Naive B cell (primary cell): Measurements from ENCODE around the gene RIC1. TPM values are rescaled to one million over a fixed set of nuclear protein-coding genes. Genes with fewer than 3 reads are reported as not detected.
"Not testable (repeated sequence)": the region's sequence is repeated elsewhere in the genome, so short reads cannot be mapped to it uniquely, and the experiment has no call there.

Source experiments
- ATAC-seq, 2 donors: fragments of 150-1000 bp; cut with Tn5 transposase; 2 replicates each; pipeline ENCODE4 v1.10.0; 2021; ENCODE audit warnings: low read depth in 2 of 2, mild to moderate bottlenecking in 2 of 2, moderate library complexity in 2 of 2
- DNase-seq: peaks from one replicate; pipeline ENCODE4 v3.0.0; 2022
- H3K27ac Mint-ChIP-seq, 6 donors: one replicate each; pipeline ENCODE4 v1.8.0; 2020 to 2022; ENCODE audit warnings: mild to moderate bottlenecking in 6 of 6, mixed read lengths in 6 of 6, moderate library complexity in 5 of 6, inconsistent platforms in 2 of 6
- H3K27me3 Mint-ChIP-seq, 3 donors: one replicate each; pipeline ENCODE4 v1.8.0; 2021 to 2022; ENCODE audit warnings: mixed read lengths in 3 of 3, mild to moderate bottlenecking in 1 of 3
- H3K36me3 Mint-ChIP-seq, 2 donors: one replicate each; pipeline ENCODE4 v1.8.0; 2020 to 2022; ENCODE audit warnings: mixed read lengths in 2 of 2, inconsistent platforms in 1 of 2, mild to moderate bottlenecking in 1 of 2
- H3K4me1 Mint-ChIP-seq, 3 donors: one replicate each; pipeline ENCODE4 v1.8.0; 2020 to 2022; ENCODE audit warnings: mixed read lengths in 3 of 3, inconsistent platforms in 1 of 3, mild to moderate bottlenecking in 1 of 3, moderate library complexity in 1 of 3
- H3K4me3 Mint-ChIP-seq, 8 donors: one replicate each; pipeline ENCODE4 v1.8.0; 2020 to 2022; ENCODE audit warnings: mild to moderate bottlenecking in 8 of 8, mixed read lengths in 8 of 8, moderate library complexity in 8 of 8, inconsistent platforms in 2 of 8
- H3K9me3 Mint-ChIP-seq, 7 donors: one replicate each; pipeline ENCODE4 v1.8.0; 2020 to 2022; ENCODE audit warnings: mixed read lengths in 7 of 7, mild to moderate bottlenecking in 5 of 7, inconsistent platforms in 2 of 7, moderate library complexity in 1 of 7
- polyA plus RNA-seq, 6 donors: library from polyadenylated mRNA; unstranded; fragments of 300-500 nt; fragmentation: Illumina TruSeq; gene quantifications; one replicate each; pipeline ENCODE4 v1.2.3, GENCODE V29; 2021; ENCODE audit warnings: low read depth in 6 of 6

Gene RIC1
- polyA plus RNA-seq, 6 donors from 2014 or later: 9.5 to 14.2 (median 10.9) TPM

DNA sequence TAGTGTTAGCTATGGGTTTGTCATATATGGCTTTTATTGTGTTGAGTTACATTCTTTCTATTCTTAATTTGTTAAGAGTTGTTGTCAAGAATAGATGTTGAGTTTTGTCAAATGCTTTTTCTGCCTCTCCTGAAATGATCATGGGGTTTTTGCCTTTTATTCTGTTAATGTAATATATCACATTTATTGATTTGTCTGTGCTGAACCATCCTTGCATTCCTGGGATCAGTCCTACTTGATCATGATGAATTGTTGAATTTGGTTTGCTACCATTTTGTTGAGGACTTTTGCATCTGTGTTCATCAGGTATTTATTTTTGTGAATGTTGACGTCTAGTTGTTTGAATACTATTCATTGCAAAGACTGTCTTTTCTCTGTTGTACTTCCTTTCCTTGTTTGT, 23.9 kb downstream of the RIC1 start:
- H3K9me3 Mint-ChIP-seq: peaks cover 12 to 63% (median 55%) of the 10 kb centered on the region in 7 donors
- no peak overlapping the region for H3K4me3 Mint-ChIP-seq
- H3K4me1 Mint-ChIP-seq: peaks cover 28 to 51% (median 49%) of the 10 kb centered on the region in 3 donors
- peaks cover 23 to 49% of the 10 kb centered on the region in 2 donors for H3K36me3 Mint-ChIP-seq
- DNase-seq (no peak), ATAC-seq (no peak)
- H3K27ac Mint-ChIP-seq: no peak overlapping the region
- no peaks in the 10 kb centered on the region for H3K27me3 Mint-ChIP-seq

- not testable (repeated sequence) for H3K27me3 Mint-ChIP-seq, H3K4me3 Mint-ChIP-seq, DNase-seq, ATAC-seq
- Mint-ChIP-seq H3K9me3 (peaks cover 5 to 34% (median 29%) of the 10 kb centered on the region in 7 donors), H3K36me3 (peaks cover 44 to 70% of the 10 kb centered on the region in 2 donors), H3K27ac (peak overlapping the region in 1 of 6 donors; percentile 70), H3K4me1 (peaks cover 53 to 65% (median 65%) of the 10 kb centered on the region in 3 donors)
These were observed 33.9 kb downstream of the RIC1 start for GRCh38 chr9:5662804-5663203.

DNA sequence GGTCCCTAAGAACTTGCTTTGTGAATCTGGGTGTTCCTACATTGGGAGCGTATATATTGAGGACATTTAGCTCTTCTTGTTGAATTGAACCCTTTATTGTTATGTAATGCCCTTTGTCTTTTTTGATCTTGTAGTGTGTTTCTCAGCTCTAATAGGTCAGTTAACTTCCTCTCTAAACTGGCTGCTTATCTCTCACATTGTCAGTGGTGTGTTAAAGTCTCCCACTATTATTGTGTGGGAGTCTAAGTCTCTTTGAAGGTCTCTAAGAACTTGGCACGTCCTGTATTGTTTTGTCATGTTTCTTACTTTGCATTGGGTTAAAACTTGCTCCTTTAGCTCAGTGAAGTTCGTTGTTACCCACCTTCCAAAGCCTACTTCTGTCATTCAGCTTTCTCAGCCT, 36.2 kb downstream of the RIC1 start:
- peaks cover 53 to 71% of the 10 kb centered on the region in 2 donors for H3K36me3 Mint-ChIP-seq

DNA sequence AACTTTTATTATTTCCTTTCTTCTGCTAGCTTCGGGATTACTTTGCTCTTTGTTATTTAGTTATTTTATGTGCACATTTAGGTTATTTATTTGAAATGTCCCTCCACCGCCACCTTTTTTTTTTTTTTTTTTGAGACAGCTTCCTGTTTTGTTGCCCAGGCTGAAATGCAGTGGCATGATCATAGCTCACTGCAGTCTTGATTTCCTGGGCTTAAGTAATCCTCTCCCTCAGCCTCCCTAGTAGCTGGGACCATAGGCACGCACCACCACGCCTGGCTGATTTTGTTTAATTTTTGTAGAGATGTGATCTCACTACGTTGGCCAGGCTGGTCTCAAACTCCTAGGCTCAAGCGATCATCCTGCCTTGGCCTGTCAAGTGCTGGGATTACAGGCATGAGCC, 38.5 kb downstream of the RIC1 start:
- no peak for DNase-seq
- peak overlapping the region in 3 of 6 donors; percentile 34 to 90 (median 61) for H3K27ac Mint-ChIP-seq
- H3K36me3 Mint-ChIP-seq: peaks cover 31 to 47% of the 10 kb centered on the region in 2 donors
- peaks cover 2 to 27% (median 16%) of the 10 kb centered on the region in 7 donors for H3K9me3 Mint-ChIP-seq
- peak overlapping the region in 1 of 8 donors; percentile 6 for H3K4me3 Mint-ChIP-seq
- H3K27me3 Mint-ChIP-seq: no peaks in the 10 kb centered on the region
- peaks cover 56 to 75% (median 64%) of the 10 kb centered on the region in 3 donors for H3K4me1 Mint-ChIP-seq
- ATAC-seq: no peak

More for the DNA sequence above, 36.2 kb downstream of the RIC1 start:
- Mint-ChIP-seq H3K27ac (peak overlapping the region in 3 of 6 donors; percentile 49 to 85 (median 70)), H3K27me3 (no peaks in the 10 kb centered on the region), H3K4me3 (peak overlapping the region in 1 of 8 donors; percentile 23), H3K4me1 (peaks cover 68 to 83% (median 74%) of the 10 kb centered on the region in 3 donors), H3K9me3 (peaks cover 5 to 36% (median 26%) of the 10 kb centered on the region in 7 donors)
- ATAC-seq (no peak), DNase-seq (no peak)

DNA sequence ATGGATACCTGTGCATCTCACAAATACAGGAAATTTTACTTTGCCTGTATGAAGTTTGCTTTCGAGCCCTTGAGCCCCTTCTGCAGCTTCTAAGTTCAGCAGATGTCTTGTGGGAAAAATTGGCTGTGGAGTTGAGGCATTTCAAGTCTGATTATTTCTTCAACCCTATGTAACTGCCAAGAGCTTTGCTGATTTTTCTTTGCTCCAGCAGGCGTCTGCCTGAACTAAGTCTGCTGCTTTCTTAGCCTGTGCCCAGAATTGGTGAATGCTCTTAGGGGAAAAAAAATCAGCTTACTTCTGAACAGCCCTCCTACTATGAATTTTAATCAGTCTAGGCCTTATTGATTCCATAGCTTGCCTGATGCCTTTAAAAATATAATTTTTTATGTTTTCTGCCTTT, 41.2 kb downstream of the RIC1 start:
- no peak for ATAC-seq
- Mint-ChIP-seq H3K4me1 (peaks cover 46 to 70% (median 47%) of the 10 kb centered on the region in 3 donors), H3K36me3 (peaks cover 25 to 27% of the 10 kb centered on the region in 2 donors), H3K9me3 (peaks cover 0 to 16% (median 6%) of the 10 kb centered on the region in 7 donors), H3K27ac (peak overlapping the region in 1 of 6 donors; percentile 18), H3K27me3 (no peaks in the 10 kb centered on the region), H3K4me3 (no peak overlapping the region)
- no peak for DNase-seq

- Mint-ChIP-seq H3K27ac (peak overlapping the region in 2 of 6 donors; percentile 19 to 56), H3K4me3 (no peak overlapping the region), H3K4me1 (peaks cover 34 to 55% (median 34%) of the 10 kb centered on the region in 3 donors), H3K27me3 (no peaks in the 10 kb centered on the region), H3K9me3 (peaks cover 0 to 20% (median 9%) of the 10 kb centered on the region in 7 donors), H3K36me3 (peaks cover 11 to 22% of the 10 kb centered on the region in 2 donors)
- DNase-seq: no peak
- no peak for ATAC-seq
These were observed 42.9 kb downstream of the RIC1 start for GRCh38 chr9:5671711-5672353.

DNA sequence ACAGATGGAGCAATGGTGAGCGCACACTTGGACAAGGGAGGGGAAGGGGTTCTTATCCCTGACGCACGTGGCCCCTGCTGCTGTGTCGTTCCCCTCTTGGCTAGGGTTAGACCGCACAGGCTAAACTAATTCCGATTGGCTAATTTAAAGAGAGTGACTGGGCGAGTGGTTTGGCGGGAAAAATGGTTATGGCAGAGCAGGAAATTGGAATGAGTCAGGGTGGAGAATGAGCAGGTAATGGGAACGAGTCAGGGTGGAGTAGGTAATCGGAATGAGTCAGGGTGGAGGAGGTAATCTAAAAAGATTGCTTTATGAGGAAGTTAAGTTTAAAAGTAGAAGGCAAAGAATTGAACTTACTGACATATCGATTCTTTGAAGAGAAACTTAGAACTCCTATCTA, 46.1 kb downstream of the RIC1 start:
- Mint-ChIP-seq H3K36me3 (peaks cover 0 to 14% of the 10 kb centered on the region in 2 donors), H3K27ac (peak overlapping the region in 2 of 6 donors; percentile 11 to 30), H3K4me1 (peaks cover 18 to 32% (median 20%) of the 10 kb centered on the region in 3 donors), H3K9me3 (peaks cover 0 to 16% (median 6%) of the 10 kb centered on the region in 7 donors), H3K4me3 (peak overlapping the region in 1 of 8 donors; percentile 56)
- DNase-seq, ATAC-seq, H3K27me3 Mint-ChIP-seq: not testable (repeated sequence)

- Mint-ChIP-seq H3K4me1 (peaks cover 14 to 33% (median 29%) of the 10 kb centered on the region in 3 donors), H3K9me3 (peaks cover 4 to 38% (median 32%) of the 10 kb centered on the region in 7 donors), H3K36me3 (peaks cover 18 to 25% of the 10 kb centered on the region in 2 donors), H3K27ac (peak overlapping the region in 2 of 6 donors; percentile 1 to 16)
- DNase-seq, H3K4me3 Mint-ChIP-seq, H3K27me3 Mint-ChIP-seq, ATAC-seq: not testable (repeated sequence)
These were observed 54.7 kb downstream of the RIC1 start for GRCh38 chr9:5683591-5683990.

DNA sequence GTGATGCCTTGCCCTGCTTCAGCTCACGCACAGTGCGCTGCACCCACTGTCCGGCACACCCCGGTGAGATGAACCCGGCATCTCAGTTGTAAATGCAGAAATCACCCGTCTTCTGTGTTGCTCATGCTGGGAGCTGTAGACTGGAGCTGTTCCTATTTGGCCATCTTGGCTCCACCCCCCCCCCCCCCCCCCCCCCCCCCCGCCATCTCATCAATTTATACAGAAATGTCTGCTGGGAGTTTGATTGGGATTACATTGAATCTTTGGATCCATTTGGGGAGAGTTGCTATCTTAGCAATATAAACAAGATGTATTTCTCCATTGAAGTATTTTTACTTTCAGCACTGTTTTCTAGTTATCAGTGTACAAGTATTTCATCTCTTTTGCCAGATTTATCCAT, 55.2 kb downstream of the RIC1 start:
- Mint-ChIP-seq H3K27me3 (no peaks in the 10 kb centered on the region), H3K9me3 (peaks cover 4 to 37% (median 32%) of the 10 kb centered on the region in 7 donors), H3K36me3 (peaks cover 18 to 25% of the 10 kb centered on the region in 2 donors), H3K4me3 (no peak overlapping the region), H3K27ac (no peak overlapping the region), H3K4me1 (peaks cover 14 to 33% (median 28%) of the 10 kb centered on the region in 3 donors)
- ATAC-seq (no peak), DNase-seq (no peak)

- Mint-ChIP-seq H3K4me1 (peaks cover 8 to 16% (median 12%) of the 10 kb centered on the region in 3 donors), H3K9me3 (peaks cover 0 to 16% (median 10%) of the 10 kb centered on the region in 7 donors), H3K27me3 (no peaks in the 10 kb centered on the region), H3K36me3 (peaks cover 4 to 10% of the 10 kb centered on the region in 2 donors), H3K27ac (peak overlapping the region in 2 of 6 donors; percentile 29 to 63), H3K4me3 (no peak overlapping the region)
- no peak for ATAC-seq
- no peak for DNase-seq
These were observed 59.2 kb downstream of the RIC1 start for GRCh38 chr9:5688109-5688508.

GRCh38 chr9:5690278-5690677, 61.4 kb downstream of the RIC1 start:
- Mint-ChIP-seq H3K4me3 (no peak overlapping the region), H3K27ac (no peak overlapping the region), H3K36me3 (no peaks in the 10 kb centered on the region), H3K9me3 (peaks cover 0 to 3% (median 0%) of the 10 kb centered on the region in 7 donors), H3K27me3 (no peaks in the 10 kb centered on the region), H3K4me1 (peaks cover 8 to 18% (median 14%) of the 10 kb centered on the region in 3 donors)
- no peak for ATAC-seq
- no peak for DNase-seq

DNA sequence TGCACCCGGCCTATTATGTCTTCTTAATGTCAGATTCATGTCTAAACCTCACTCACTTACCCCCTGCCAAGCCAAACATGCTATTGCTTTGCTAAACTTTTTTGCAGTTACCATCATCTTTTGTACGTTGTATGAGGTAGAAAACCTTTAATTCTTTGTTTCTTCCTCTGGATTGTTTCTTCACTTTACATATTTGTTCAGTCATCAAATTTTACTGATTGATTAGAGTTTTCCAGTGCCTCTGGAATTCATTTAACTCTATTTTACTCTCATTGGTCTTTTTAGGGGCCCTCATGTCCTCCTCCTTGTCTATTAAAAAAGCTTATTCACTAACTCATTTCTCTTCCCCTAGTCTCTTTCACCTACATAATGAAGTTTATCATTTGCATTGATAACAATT, 67.0 kb downstream of the RIC1 start:
- DNase-seq (no peak), ATAC-seq (no peak)
- Mint-ChIP-seq H3K36me3 (peaks cover 6 to 10% of the 10 kb centered on the region in 2 donors), H3K27ac (peak overlapping the region in 3 of 6 donors; percentile 3 to 89 (median 34)), H3K27me3 (no peaks in the 10 kb centered on the region), H3K4me1 (peaks cover 7 to 34% (median 14%) of the 10 kb centered on the region in 3 donors), H3K9me3 (no peaks in the 10 kb centered on the region), H3K4me3 (no peak overlapping the region)

DNA sequence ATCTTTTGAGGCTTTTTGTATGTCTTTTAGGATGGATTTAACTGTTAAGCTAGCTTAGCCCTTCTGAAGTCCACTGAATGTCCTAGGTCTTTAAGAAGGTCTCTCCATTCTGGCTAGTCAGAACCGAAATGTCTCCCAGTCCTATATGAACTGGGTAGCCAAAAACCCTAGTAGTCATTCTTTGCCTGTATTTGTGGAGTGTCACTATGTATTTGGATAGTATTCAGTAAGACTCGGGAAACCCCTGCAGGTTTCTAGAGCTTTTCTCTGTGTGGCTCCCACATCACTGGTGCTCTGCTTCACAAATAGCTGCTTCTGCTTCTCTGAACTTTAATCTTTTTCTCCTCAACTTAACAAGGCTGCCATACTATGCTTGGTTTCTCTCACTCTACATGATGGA, 68.0 kb downstream of the RIC1 start:
- H3K27me3 Mint-ChIP-seq: no peaks in the 10 kb centered on the region
- DNase-seq (no peak), ATAC-seq (no peak)
- no peak overlapping the region for H3K4me3 Mint-ChIP-seq
- peak overlapping the region in 4 of 6 donors; percentile 15 to 87 (median 68) for H3K27ac Mint-ChIP-seq
- H3K36me3 Mint-ChIP-seq: peaks cover 10% of the 10 kb centered on the region in 2 donors
- peaks cover 10 to 34% (median 16%) of the 10 kb centered on the region in 3 donors for H3K4me1 Mint-ChIP-seq
- peaks cover 0 to under 1% (median 0%) of the 10 kb centered on the region in 7 donors for H3K9me3 Mint-ChIP-seq

DNA sequence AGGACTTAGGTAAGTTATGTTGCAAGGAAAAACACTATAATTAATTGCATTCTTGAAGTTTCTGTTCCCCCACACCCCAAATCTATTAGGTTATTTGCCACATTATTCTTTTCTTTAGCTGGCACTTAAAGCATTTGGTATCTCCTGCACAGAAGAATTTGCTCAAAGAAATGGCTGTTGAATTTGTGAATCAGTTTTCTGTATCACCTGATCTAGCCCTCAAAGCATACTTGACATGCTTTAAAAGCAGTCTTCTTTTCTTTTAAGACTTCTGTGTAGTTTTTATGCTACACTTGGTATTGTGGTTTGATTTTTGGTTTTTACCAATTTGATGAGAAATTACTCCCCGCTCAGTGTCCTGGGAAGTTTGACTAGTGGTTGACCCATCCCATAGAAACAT, 69.1 kb downstream of the RIC1 start:
- Mint-ChIP-seq H3K36me3 (peaks cover 10 to 19% of the 10 kb centered on the region in 2 donors), H3K27me3 (no peaks in the 10 kb centered on the region), H3K27ac (peak overlapping the region in 1 of 6 donors; percentile 39), H3K9me3 (peaks cover 0 to 4% (median 0%) of the 10 kb centered on the region in 7 donors), H3K4me3 (no peak overlapping the region), H3K4me1 (peaks cover 13 to 37% (median 17%) of the 10 kb centered on the region in 3 donors)
- ATAC-seq (no peak), DNase-seq (no peak)
